B cell (primary cell): ENCODE results near the gene ZFAND5.

Experiments
- CTCF ChIP-seq: fragments of 200-600 bp; IDR thresholded peaks from one replicate; pipeline ENCODE4 v1.8.0; 2022; ENCODE audit warnings: antibody characterized with exemption, mild to moderate bottlenecking
- EZH2 ChIP-seq: IDR thresholded peaks from 2 replicates; pipeline ENCODE4 v1.6.1; 2012; ENCODE audit warnings: borderline replicate concordance, low read depth, mild to moderate bottlenecking, moderate library complexity, low read length; ENCODE audit not compliant: insufficient read depth, poor library complexity, severe bottlenecking

GRCh38 chr9:72346333-72346732 lies 18.7 kb downstream of the ZFAND5 start:
- no peak for TF ChIP-seq CTCF
- TF ChIP-seq EZH2: no peak
